GM12865 (cell line): ENCODE data around the gene C11orf24.
"Not testable (repeated sequence)": the region's sequence is repeated elsewhere in the genome, so short reads cannot be mapped to it uniquely, and the experiment has no call there.

ENCODE experiments used
- DNase-seq: peaks from one replicate; pipeline ENCODE4 v3.0.0; 2010; ENCODE audit warnings: low read depth
- H3K4me3 ChIP-seq: 2 replicates; pipeline ENCODE4 v1.5.1; 2011; ENCODE audit warnings: mild to moderate bottlenecking, low read depth, low read length, control low read depth
- TF ChIP-seq, protein P1 (sequence below): IDR thresholded peaks from 2 replicates; pipeline ENCODE4 v1.5.1; 2011; ENCODE audit warnings: low read length, control low read depth, low read depth, inconsistent platforms; ENCODE audit not compliant: insufficient read depth; ENCODE audit errors: missing control alignments

C11orf24 gene

DNA sequence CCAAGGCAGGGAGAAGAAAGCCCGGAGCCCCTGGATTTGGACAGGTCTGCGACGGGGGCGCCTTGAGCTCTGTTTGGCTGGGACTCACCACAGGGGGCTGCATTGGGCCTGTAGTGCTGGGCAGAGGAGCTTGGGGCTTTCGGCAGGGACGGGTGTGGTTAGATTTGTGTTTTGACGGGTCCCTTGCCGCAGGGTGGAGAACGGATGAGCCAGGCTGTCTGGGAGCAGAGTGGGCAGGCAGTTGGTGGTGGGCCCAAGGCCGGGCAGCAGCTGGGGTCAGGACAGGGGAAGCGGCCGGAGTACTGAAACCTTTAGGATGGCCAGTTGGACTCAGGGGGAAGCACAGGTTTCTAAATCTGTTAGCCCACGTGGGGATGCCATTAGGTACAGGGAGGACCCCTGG, 13.4 kb downstream of the C11orf24 start:
- no peak for DNase-seq
- H3K4me3 ChIP-seq = no peak overlapping the region
- TF ChIP-seq, protein P1, sequence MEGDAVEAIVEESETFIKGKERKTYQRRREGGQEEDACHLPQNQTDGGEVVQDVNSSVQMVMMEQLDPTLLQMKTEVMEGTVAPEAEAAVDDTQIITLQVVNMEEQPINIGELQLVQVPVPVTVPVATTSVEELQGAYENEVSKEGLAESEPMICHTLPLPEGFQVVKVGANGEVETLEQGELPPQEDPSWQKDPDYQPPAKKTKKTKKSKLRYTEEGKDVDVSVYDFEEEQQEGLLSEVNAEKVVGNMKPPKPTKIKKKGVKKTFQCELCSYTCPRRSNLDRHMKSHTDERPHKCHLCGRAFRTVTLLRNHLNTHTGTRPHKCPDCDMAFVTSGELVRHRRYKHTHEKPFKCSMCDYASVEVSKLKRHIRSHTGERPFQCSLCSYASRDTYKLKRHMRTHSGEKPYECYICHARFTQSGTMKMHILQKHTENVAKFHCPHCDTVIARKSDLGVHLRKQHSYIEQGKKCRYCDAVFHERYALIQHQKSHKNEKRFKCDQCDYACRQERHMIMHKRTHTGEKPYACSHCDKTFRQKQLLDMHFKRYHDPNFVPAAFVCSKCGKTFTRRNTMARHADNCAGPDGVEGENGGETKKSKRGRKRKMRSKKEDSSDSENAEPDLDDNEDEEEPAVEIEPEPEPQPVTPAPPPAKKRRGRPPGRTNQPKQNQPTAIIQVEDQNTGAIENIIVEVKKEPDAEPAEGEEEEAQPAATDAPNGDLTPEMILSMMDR = no peak

DNA sequence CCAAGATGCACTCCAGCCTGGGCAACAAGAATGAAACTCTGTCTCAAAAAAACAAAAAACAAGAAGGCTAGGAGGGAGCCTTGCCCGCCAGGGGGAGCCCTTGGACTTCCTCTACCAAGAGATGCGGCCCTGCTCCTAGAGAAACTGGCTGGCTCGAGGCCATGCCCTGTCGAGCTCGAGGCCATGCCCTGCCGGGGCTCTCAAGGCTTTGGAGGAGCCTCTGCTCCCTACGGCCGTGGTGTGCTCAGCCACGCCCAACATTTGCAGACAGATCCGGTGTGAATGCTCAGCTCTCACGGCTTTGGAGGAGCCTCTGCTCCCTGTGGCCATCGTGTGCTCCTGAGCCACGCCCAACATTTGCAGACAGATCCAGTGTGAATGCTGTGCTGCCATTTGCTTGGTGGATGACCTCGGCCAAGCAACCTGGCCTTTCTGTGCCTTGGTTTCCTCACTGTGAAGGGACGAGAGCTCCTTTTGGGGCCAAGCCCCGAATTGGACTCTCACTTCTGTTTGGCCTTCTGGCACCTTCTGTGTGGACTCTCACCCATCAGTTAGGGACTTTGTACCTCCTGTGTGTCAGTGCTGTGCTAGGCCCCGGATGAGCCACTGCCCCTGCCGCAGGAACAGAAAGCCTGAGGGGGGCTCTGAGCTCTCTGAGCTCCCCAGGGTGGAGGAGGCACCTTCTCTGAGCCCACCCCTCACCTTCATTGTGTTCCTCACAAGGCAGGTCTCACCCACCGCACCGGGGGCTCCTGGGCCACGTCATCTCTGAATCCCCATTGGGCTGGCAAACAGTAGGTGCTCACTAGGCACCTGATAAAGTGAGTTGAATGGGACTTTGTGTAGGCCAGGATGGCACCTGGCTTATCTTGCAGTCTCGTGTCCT, 14.1 kb downstream of the C11orf24 start:
- no peak overlapping the region for H3K4me3 ChIP-seq
- TF ChIP-seq, protein P1 = peak; percentile 81
- peak; percentile 94 for DNase-seq

DNA sequence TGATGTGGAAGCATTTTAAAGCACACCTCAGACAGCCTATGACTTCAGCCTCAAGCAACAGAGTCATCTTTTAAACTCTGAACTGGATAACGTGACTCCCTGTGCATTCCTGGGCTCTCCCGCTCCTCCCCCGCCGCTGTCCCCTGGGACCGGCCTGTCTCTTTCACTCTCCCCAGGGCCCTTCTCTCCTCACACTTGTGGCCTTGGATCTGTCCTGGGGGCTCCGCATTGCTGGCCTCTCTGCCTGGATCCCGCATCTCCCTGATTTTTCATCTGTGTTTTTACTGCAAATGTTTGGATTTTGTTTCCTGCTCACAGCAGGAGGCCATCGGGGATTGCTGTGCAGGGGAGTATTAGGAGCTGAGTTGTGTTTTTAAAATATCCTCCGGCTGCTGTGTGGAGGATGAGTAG, 15.4 kb downstream of the C11orf24 start:
- TF ChIP-seq, protein P1 = no peak
- H3K4me3 ChIP-seq = no peak overlapping the region
- no peak for DNase-seq

DNA sequence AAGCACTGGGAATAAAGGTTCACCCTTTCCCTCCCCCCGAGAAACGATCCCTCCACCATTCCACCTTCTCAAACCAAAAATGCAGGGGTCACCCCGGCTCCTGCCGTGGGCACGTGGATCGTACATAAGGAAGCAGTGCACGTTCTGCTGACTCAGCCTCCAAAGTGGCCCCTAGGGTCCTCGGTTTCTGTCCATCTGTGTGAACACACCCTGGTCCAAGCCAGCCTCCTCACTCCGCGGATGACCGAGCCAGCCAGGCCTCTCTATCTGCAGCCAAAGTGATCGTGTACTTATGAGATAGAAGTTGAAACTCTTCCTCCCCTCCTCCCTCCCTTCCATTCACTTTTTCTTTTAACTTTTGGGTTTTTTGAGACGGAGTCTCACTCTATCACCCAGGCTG, 16.2 kb downstream of the C11orf24 start:
- DNase-seq = no peak
- TF ChIP-seq, protein P1 = no peak

DNA sequence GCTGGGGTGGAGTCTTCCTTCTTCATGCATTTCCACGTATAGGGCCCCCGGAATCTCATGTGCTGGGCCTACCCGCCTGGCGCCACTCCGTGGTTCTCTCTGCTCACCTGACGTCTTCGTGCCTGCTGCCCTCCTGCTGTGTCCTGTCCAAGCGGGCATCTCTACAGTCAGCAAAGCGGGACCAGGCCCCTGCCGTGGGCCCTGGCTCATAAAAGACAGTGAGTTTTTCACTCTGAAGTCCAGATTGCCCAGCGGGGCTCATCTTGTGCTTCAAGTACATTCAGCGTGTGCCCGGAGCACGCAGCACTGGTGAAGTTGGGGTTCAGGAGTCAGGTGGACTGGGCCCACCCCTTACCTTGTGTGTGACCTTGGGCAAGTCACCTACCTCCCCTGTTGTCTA, 17.4 kb downstream of the C11orf24 start:
- no peak for DNase-seq
- TF ChIP-seq, protein P1 = no peak
- no peak overlapping the region for H3K4me3 ChIP-seq

More for the DNA sequence above, 16.2 kb downstream of the C11orf24 start:
- H3K4me3 ChIP-seq = no peak overlapping the region

DNA sequence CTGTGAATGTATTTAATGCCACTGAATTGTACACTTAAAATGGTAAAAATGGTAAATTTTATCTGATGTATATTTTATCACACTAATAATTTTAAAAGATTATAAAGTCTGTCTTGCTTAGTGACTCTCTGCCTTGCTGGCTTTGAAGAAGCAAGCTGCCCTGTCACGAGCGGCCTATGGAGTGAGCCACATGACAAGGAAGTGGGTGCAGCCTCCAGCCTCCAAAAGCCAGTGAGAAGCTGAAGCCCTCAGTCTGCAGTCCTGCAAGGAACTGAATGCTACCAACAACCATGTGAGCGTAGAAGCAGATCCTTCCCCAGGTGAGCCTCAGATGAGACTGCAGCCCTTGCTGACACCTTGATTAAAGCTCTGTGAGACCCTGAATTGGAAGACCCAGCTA, 20.0 kb downstream of the C11orf24 start:
- H3K4me3 ChIP-seq = no peak overlapping the region
- no peak for DNase-seq
- TF ChIP-seq, protein P1 = no peak

DNA sequence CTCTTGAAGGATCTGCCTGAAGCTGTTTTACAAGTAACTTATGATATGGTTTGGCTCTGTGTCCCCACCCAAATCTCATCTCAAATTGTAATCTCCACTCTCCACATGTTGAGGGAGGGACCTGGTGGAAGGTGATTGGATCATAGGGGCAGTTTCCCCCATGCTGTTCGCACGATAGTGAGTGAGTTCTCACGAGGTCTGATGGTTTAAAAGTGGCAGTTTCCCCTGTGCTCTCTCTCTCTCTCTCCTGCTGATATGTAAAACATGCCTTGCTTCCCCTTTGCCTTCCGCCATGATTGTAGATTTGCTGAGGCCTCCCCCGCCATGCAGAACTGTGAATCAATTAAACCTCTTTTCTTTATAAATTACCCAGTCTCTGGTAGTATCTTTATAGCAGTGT, 26.9 kb downstream of the C11orf24 start:
- DNase-seq = not testable (repeated sequence)

DNA sequence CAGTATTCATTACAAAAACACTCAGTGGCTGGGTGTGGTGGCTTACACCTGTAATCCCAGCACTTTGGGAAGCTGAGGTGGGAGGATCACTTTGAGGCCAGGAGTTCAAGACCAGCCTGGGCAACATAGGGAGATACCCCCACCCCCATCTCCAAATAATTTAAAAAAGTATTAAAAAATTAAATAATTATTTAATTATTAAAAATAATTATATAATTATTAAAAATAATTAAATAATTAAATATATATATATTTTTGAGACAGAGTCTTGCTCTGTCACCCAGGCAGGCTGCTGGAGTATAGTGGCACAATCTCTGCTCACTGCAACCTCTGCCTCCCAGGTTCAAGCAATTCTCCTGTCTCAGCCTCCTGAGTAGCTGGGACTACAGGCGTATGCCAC, 27.9 kb downstream of the C11orf24 start:
- not testable (repeated sequence) for DNase-seq

More for the DNA sequence above, 26.9 kb downstream of the C11orf24 start:
- not testable (repeated sequence) for H3K4me3 ChIP-seq

More for the DNA sequence above, 27.9 kb downstream of the C11orf24 start:
- not testable (repeated sequence) for H3K4me3 ChIP-seq
